Ovary (tissue), 9 donors: ENCODE measurements around the gene ADISSP. TPM values are rescaled to one million over a fixed set of nuclear protein-coding genes. Genes with fewer than 3 reads are reported as not detected.

Experiments used
- DNase-seq, 5 donors: peaks; one replicate each; pipeline ENCODE4 v3.0.0-alpha.2; 2019 to 2020
- H3K27ac ChIP-seq, 2 donors: fragments of 200-600 bp; one replicate each; pipeline versions ENCODE4 v1.5.1 to v1.8.0; 2019 to 2022
- H3K27me3 ChIP-seq: fragments of 200-600 bp; one replicate; pipeline ENCODE4 v1.8.0; 2022
- H3K36me3 ChIP-seq: fragments of 200-600 bp; sonication (generic); one replicate; pipeline ENCODE4 v1.5.1; 2019
- H3K4me1 ChIP-seq: one replicate; pipeline ENCODE4 v1.8.1; 2013; ENCODE audit warnings: mild to moderate bottlenecking, moderate library complexity; ENCODE audit not compliant: insufficient read depth
- H3K4me3 ChIP-seq: fragments of 200-600 bp; sonication (generic); one replicate; pipeline ENCODE4 v1.5.1; 2017
- H3K9me3 ChIP-seq, 2 donors: fragments of 200-600 bp in 1 of 2; sonication (generic) in 1 of 2; one replicate each; pipeline versions ENCODE4 v1.5.1 to v1.8.1; 2013 to 2019; ENCODE audit warnings: mild to moderate bottlenecking in 1 of 2, moderate library complexity in 1 of 2
- CTCF ChIP-seq, 3 donors: fragments of 450-650 bp in 2 of 3; fragments of 200-600 bp in 1 of 3; IDR thresholded peaks; one replicate each; pipeline versions ENCODE4 v1.5.1 to v1.8.0; 2016 to 2022; ENCODE audit warnings: antibody characterized with exemption in 3 of 3, mild to moderate bottlenecking in 1 of 3
- EP300 ChIP-seq: sonication (generic); formaldehyde crosslinking; IDR thresholded peaks from one replicate; pipeline ENCODE4 v1.6.1; 2017; ENCODE audit warnings: antibody characterized with exemption
- POLR2A ChIP-seq: fragments of 450-650 bp; IDR thresholded peaks from one replicate; pipeline ENCODE4 v1.6.1; 2017; ENCODE audit warnings: antibody characterized with exemption, mild to moderate bottlenecking, moderate library complexity
- WGBS, 3 donors: extraction: QIAGEN DNeasy Blood & Tissue Kit in 1 of 3; methylation state at CpG; one replicate each; pipeline versions ENCODE4 v1.1.5 to v1.1.7; 2013 to 2017; 5-methylcytosine and 5-hydroxymethylcytosine counted together
- intact Hi-C, 4 donors: fragments of 100-400 bp; cut with DNase I; formaldehyde crosslinking; loops; one replicate each; pipeline versions ENCODE4 v1.11.0 to v1.15.1; 2022 to 2023
- polyA plus RNA-seq, 2 donors: library from polyadenylated mRNA; stranded (reverse); fragments of 200-250 nt in 1 of 2; fragments of 350-450 nt in 1 of 2; fragmentation: Illumina TruSeq in 1 of 2; extraction: RNeasy Lipid Tissue Mini Kit (QIAGEN cat#74804) in 1 of 2; gene quantifications; one replicate each; pipeline ENCODE4 v1.2.3, GENCODE V29; 2013 to 2014
- total RNA-seq, 7 donors: library from RNA; depleted of rRNA in 2 of 7; stranded (reverse); fragments of >200 nt in 2 of 7; fragmentation: NEBNext Ultra II Directional in 3 of 7; extraction: Animal tissue kit (Norgen Biotek cat#: 25700) in 3 of 7; gene quantifications; one replicate each; pipeline versions ENCODE4 v1.1.0 to v1.2.4, GENCODE V29; 2016 to 2023
- donor health status: DM: no; HTN: no; CAD: no; lungs with moderate emphysema.
- donor health status: DM: no; HTN: no; CAD: no.
- donor health status: Bipolar disorder and iron deficiency.
- donor health status: DM: yes; HTN: yes; CAD: no.
- donor health status: DM: no; HTN: no; CAD: no.
- donor health status: DM: yes; HTN: yes; CAD: no.

The ADISSP gene
- total and polyA plus RNA-seq, 9 donors = 11.5 to 124 (median 69.1) TPM

GRCh38 chr20:3744806-3745685, 22.5 kb downstream of the ADISSP start:
- no peak overlapping the region for H3K4me3 ChIP-seq
- intact Hi-C loops = no loop called here
- no peaks in the 10 kb centered on the region for H3K36me3 ChIP-seq
- H3K27ac ChIP-seq = no peak overlapping the region
- peak; percentile 50 to 76 (median 64) for DNase-seq
- no peaks in the 10 kb centered on the region for H3K27me3 ChIP-seq
- no peaks in the 10 kb centered on the region for H3K9me3 ChIP-seq
- no peaks in the 10 kb centered on the region for H3K4me1 ChIP-seq
- 60 to 61% (median 61%) methylated on average over 45 of the region's 45 CpGs for WGBS, 3 donors
- TF ChIP-seq EP300 = no peak
- TF ChIP-seq POLR2A = no peak
- no peak for TF ChIP-seq CTCF (IDR thresholded peaks at IDR 0.05)

- Histone ChIP-seq H3K4me3 (no peak overlapping the region), H3K27ac (no peak overlapping the region), H3K9me3 (no peaks in the 10 kb centered on the region), H3K4me1 (peaks cover 2% of the 10 kb centered on the region), H3K36me3 (no peaks in the 10 kb centered on the region), H3K27me3 (no peaks in the 10 kb centered on the region)
- WGBS, 3 donors = 83 to 92% (median 84%) methylated on average over 1 of the region's 1 CpG
- no peak for TF ChIP-seq POLR2A
- TF ChIP-seq EP300 = no peak
- intact Hi-C loops = no loop called here
- DNase-seq = no peak
Observed at GRCh38 chr20:3744037-3744436, 23.5 kb downstream of the ADISSP start.

GRCh38 chr20:3743251-3743650, 24.3 kb downstream of the ADISSP start:
- Histone ChIP-seq H3K27me3 (no peaks in the 10 kb centered on the region), H3K27ac (no peak overlapping the region), H3K4me3 (no peak overlapping the region), H3K36me3 (no peaks in the 10 kb centered on the region), H3K4me1 (peaks cover 2% of the 10 kb centered on the region), H3K9me3 (no peaks in the 10 kb centered on the region)
- intact Hi-C loops = no loop called here
- WGBS, 3 donors = 75 to 95% (median 94%) methylated on average over 2 of the region's 2 CpGs
- no peak for DNase-seq
- TF ChIP-seq POLR2A (no peak), CTCF (IDR thresholded peaks at IDR 0.05) (no peak), EP300 (no peak)

GRCh38 chr20:3741836-3742458, 25.6 kb downstream of the ADISSP start:
- Histone ChIP-seq H3K4me3 (no peak overlapping the region), H3K9me3 (no peaks in the 10 kb centered on the region), H3K4me1 (peaks cover 2% of the 10 kb centered on the region), H3K27me3 (no peaks in the 10 kb centered on the region), H3K36me3 (no peaks in the 10 kb centered on the region), H3K27ac (no peak overlapping the region)
- DNase-seq = no peak
- WGBS, 3 donors = 44 to 72% (median 53%) methylated on average over 7 of the region's 7 CpGs
- no peak for TF ChIP-seq CTCF (IDR thresholded peaks at IDR 0.05)
- TF ChIP-seq POLR2A = no peak
- no peak for TF ChIP-seq EP300
- intact Hi-C loops = no loop called here
